ENCODE data around the gene EFNB1. TPM values are rescaled to one million over a fixed set of nuclear protein-coding genes. Genes with fewer than 3 reads are reported as not detected.

Gene EFNB1
- total RNA-seq, 4 donors from 2014 or later = 54.1 to 85.3 (median 69.0) TPM

GRCh38 chrX:68889249-68889648 lies 60.4 kb downstream of the EFNB1 start:
- no peak overlapping the region for H3K4me3 ChIP-seq
- intact Hi-C loops (cut with DNase I; ENCODE audit: low total_unique reads) = no loop called here
- H3K27me3 ChIP-seq = no peaks in the 10 kb centered on the region
- H3K27ac ChIP-seq = no peak overlapping the region
- in situ Hi-C loops (cut with MboI; ENCODE audit: low pct_ligation_motif_present in 1 of 4, low pct_unique_long_range_greater_than_20kb in 1 of 4, low sequenced_read_pairs in 3 of 4) = no loop called here
- peaks cover 0 to 9% (median 5%) of the 10 kb centered on the region in 4 donors for H3K4me1 ChIP-seq
- H3K9me3 ChIP-seq = no peaks in the 10 kb centered on the region
- no peak for DNase-seq
- WGBS, 2 donors (ENCODE audit: low coverage in 1 of 2) = 76 to 100% methylated on average over 1 to 4 of the region's 4 CpGs
- TF ChIP-seq POLR2AphosphoS5 (IDR thresholded peaks at IDR 0.05) = no peak
- TF ChIP-seq CTCF (IDR thresholded peaks at IDR 0.05) = no peak
- no peak for TF ChIP-seq EP300 (IDR thresholded peaks at IDR 0.05; ENCODE audit: low read depth)
- H3K36me3 ChIP-seq = no peaks in the 10 kb centered on the region

Other genes with a start within 250 kb of the EFNB1 start
- gene STARD8, start 181.4 kb upstream of the EFNB1 start, total RNA-seq = 10 to 100 TPM in 1 of 4 donors, 1 to 10 TPM in 2, under 1 TPM in 1; 0.60 to 11.6 (median 3.2) TPM